ENCODE results near the gene MTFMT.

DNA sequence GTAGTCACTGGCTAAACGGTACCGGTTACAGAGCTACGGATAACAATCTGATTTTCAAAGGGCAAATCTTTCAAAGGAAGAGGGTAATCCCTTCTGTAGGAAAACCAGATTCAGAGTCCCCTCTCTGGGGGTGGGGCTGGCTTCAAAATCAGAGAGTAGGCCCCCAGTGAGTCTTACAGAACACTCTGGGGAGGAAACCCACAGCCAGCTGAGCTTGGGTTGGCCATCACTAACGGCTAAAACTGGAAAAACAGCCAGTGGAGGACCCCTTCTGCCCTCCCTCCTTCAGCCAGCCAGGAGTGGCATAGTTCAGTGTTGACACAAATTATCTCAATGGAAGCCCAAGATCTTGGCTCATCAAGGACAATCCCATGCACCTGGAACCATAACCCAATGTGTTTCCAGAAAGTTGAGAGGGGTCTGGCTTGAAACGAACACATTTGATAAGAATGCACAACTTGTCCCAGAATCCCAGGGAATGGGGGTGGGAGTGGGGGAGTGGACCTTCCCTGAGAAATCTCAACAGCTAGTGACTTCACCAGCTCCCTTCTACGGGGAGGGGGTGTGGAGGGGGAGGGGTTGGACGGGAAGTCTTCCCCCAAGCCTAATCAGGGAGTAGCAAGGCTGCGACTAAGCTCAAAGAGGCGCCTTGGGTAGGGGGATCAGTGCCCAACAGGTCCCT lies 37.3 kb upstream of the MTFMT start:
- TF ChIP-seq, protein P1, sequence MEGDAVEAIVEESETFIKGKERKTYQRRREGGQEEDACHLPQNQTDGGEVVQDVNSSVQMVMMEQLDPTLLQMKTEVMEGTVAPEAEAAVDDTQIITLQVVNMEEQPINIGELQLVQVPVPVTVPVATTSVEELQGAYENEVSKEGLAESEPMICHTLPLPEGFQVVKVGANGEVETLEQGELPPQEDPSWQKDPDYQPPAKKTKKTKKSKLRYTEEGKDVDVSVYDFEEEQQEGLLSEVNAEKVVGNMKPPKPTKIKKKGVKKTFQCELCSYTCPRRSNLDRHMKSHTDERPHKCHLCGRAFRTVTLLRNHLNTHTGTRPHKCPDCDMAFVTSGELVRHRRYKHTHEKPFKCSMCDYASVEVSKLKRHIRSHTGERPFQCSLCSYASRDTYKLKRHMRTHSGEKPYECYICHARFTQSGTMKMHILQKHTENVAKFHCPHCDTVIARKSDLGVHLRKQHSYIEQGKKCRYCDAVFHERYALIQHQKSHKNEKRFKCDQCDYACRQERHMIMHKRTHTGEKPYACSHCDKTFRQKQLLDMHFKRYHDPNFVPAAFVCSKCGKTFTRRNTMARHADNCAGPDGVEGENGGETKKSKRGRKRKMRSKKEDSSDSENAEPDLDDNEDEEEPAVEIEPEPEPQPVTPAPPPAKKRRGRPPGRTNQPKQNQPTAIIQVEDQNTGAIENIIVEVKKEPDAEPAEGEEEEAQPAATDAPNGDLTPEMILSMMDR (conservative IDR thresholded peaks at IDR 0.05 in 1 of 2, IDR thresholded peaks at IDR 0.05 in 1 of 2; ENCODE audit: low read depth in 1 of 2, low read length in 2 of 2) = no peak
- TF ChIP-seq EZH2 (IDR thresholded peaks at IDR 0.05; ENCODE audit: low read length, missing control alignments) = no peak

Data from fibroblast of lung (primary cell).